ENCODE measurements around the gene GCH1.

Gene GCH1

DNA sequence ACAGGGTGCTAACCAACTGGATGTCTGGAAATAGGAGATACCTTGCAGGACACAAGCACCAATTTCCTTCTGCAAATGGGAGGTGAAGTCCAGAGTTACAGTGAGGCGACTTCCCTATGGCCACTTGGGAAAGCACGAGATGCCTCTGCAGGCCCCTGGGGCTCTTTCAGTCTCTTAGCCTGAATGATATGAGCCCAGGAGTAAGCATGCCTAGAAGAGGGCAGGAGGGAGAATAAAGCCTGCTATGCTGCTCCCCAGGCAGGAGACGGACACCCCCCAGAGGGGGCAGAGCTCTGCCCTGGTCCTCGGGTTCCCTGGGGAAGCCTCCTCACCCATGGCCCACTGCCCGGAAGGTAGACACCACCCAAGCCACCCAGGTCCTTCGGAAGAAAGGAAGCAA is 105.1 kb downstream of the GCH1 start:
- DNase-seq (ENCODE audit: low read depth) = no peak

DNA sequence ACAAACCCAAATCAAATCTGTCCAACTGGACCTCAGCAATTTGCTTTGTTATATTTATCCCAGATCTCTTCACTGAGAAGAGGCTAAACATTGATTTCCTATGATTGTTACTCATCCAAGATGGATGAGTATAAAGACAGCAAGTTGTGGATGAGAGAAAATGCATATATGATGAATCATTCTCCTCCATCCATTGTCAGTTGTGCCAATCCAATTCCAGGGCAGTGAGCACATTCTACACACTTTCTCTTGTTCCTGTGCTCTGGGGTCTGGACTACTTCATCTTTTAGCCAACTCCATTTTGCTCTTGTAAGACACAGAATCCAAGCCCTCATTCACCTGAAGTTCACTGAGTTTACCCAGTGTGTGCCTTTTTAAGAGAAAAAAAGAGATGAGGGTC is 105.7 kb downstream of the GCH1 start:
- DNase-seq (ENCODE audit: low read depth) = peak; percentile 20

DNA sequence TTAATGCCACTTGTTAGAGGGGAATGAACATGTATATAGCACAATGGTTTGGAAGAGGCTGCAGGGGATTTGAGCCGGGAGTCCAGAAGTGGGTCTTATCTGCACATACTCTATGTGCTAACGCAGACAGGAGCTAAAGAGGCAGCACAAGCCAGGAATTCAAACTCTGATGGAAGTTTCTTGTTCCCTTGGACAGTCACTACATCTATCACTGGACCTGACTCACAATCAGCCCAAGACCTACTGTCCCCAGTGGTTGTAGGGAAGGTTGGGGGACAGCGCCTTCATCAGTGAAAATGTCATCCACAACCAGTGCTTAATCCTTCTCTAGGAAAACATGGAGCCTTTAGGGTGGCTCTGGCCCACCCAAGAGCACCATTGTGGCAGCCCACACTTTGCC is 107.8 kb downstream of the GCH1 start:
- DNase-seq (ENCODE audit: low read depth) = no peak

DNA sequence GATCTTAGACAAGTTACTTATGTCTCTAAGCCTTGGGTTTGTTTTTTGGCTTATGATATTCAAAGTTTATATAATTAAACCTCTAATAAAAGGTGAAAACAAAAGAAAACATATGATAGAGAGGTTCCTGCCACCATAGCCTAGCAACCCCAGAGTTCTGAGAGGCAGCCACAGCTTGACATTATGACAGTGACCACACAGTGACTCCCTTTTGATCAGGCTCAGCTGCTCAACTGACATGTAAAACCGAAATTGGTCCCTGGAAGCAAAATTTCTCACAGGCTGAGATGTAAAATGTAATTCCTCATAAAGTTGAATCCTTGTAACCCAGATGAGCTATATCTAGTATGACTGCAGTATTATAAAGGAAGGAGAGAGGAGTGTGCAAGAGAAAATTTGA is 108.5 kb downstream of the GCH1 start:
- no peak for DNase-seq (ENCODE audit: low read depth)

DNA sequence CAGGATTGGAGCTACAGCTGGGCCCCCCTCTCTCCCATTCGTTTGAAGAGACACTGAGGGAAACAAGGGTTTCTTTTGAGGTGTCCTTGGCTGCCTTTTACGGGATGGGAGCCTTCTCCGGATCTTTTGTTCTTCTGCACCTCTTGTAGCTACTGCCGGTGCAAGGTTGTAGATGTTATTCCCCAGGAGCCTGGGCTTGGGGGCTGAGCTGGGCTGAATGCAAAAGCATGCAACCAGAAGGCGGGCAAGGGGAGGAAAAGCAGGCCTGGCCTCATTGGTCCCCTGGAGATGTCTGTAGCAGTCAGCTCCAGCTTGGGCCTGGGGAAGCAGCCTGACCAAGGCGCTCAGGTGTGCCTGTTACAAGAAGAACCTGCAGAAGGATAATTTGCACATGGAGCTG is 110.3 kb downstream of the GCH1 start:
- no peak for DNase-seq (ENCODE audit: low read depth)
